Measurements from ENCODE around the gene AVPR1A. TPM values are rescaled to one million over a fixed set of nuclear protein-coding genes. Genes with fewer than 3 reads are reported as not detected.

AVPR1A gene
- total RNA-seq, 1 donor from 2014 or later = 1.7 TPM

- Mint-ChIP-seq H3K9me3 (ENCODE audit: unreplicated experiment) (no peaks in the 10 kb centered on the region), H3K4me1 (ENCODE audit: unreplicated experiment) (peaks cover 23% of the 10 kb centered on the region), H3K27ac (ENCODE audit: unreplicated experiment) (peak overlapping the region; percentile 42), H3K4me3 (ENCODE audit: unreplicated experiment) (peak overlapping the region; percentile 71), H3K36me3 (ENCODE audit: unreplicated experiment) (no peaks in the 10 kb centered on the region), H3K27me3 (ENCODE audit: unreplicated experiment) (peaks cover 67% of the 10 kb centered on the region)
- peak; percentile 91 for TF ChIP-seq CTCF (IDR thresholded peaks at IDR 0.05)
- no peak for DNase-seq (ENCODE audit: extremely low spot score, unreplicated experiment)
Measured at GRCh38 chr12:63151623-63152320, 771 bp upstream of the AVPR1A start.

GRCh38 chr12:63149909-63150712 lies 890 bp downstream of the AVPR1A start:
- no peaks in the 10 kb centered on the region for H3K9me3 Mint-ChIP-seq (ENCODE audit: unreplicated experiment)
- peaks cover 23% of the 10 kb centered on the region for H3K4me1 Mint-ChIP-seq (ENCODE audit: unreplicated experiment)
- H3K4me3 Mint-ChIP-seq (ENCODE audit: unreplicated experiment) = peak overlapping the region; percentile 71
- no peaks in the 10 kb centered on the region for H3K36me3 Mint-ChIP-seq (ENCODE audit: unreplicated experiment)
- TF ChIP-seq CTCF (IDR thresholded peaks at IDR 0.05) = no peak
- H3K27ac Mint-ChIP-seq (ENCODE audit: unreplicated experiment) = no peak overlapping the region
- H3K27me3 Mint-ChIP-seq (ENCODE audit: unreplicated experiment) = peaks cover 77% of the 10 kb centered on the region
- DNase-seq (ENCODE audit: extremely low spot score, unreplicated experiment) = no peak

GRCh38 chr12:63144556-63144955 lies 6.4 kb downstream of the AVPR1A start:
- no peak for TF ChIP-seq CTCF (IDR thresholded peaks at IDR 0.05)
- peaks cover 55% of the 10 kb centered on the region for H3K27me3 Mint-ChIP-seq (ENCODE audit: unreplicated experiment)
- DNase-seq (ENCODE audit: extremely low spot score, unreplicated experiment) = no peak
- no peak overlapping the region for H3K4me3 Mint-ChIP-seq (ENCODE audit: unreplicated experiment)
- no peaks in the 10 kb centered on the region for H3K36me3 Mint-ChIP-seq (ENCODE audit: unreplicated experiment)
- no peaks in the 10 kb centered on the region for H3K4me1 Mint-ChIP-seq (ENCODE audit: unreplicated experiment)
- no peak overlapping the region for H3K27ac Mint-ChIP-seq (ENCODE audit: unreplicated experiment)
- H3K9me3 Mint-ChIP-seq (ENCODE audit: unreplicated experiment) = no peaks in the 10 kb centered on the region

- Mint-ChIP-seq H3K9me3 (ENCODE audit: unreplicated experiment) (no peaks in the 10 kb centered on the region), H3K27ac (ENCODE audit: unreplicated experiment) (no peak overlapping the region), H3K4me1 (ENCODE audit: unreplicated experiment) (no peaks in the 10 kb centered on the region), H3K27me3 (ENCODE audit: unreplicated experiment) (peaks cover 28% of the 10 kb centered on the region), H3K36me3 (ENCODE audit: unreplicated experiment) (no peaks in the 10 kb centered on the region), H3K4me3 (ENCODE audit: unreplicated experiment) (no peak overlapping the region)
- TF ChIP-seq CTCF (IDR thresholded peaks at IDR 0.05) = no peak
- DNase-seq (ENCODE audit: extremely low spot score, unreplicated experiment) = no peak
Measured at GRCh38 chr12:63138488-63138887, 12.5 kb downstream of the AVPR1A start.

GRCh38 chr12:63133981-63134380 lies 17.0 kb downstream of the AVPR1A start:
- Mint-ChIP-seq H3K4me1 (ENCODE audit: unreplicated experiment) (no peaks in the 10 kb centered on the region), H3K27ac (ENCODE audit: unreplicated experiment) (no peak overlapping the region), H3K9me3 (ENCODE audit: unreplicated experiment) (no peaks in the 10 kb centered on the region), H3K4me3 (ENCODE audit: unreplicated experiment) (no peak overlapping the region), H3K27me3 (ENCODE audit: unreplicated experiment) (peaks cover 34% of the 10 kb centered on the region), H3K36me3 (ENCODE audit: unreplicated experiment) (no peaks in the 10 kb centered on the region)
- DNase-seq (ENCODE audit: extremely low spot score, unreplicated experiment) = no peak
- no peak for TF ChIP-seq CTCF (IDR thresholded peaks at IDR 0.05)

Measured in osteocyte (in vitro differentiated cells).